ENCODE data around the gene RAD54L2.

The RAD54L2 gene

GRCh38 chr3:51581524-51581923 is 43.0 kb downstream of the RAD54L2 start:
- peak; percentile 24 for DNase-seq
- Histone ChIP-seq H3K4me3 (ENCODE audit: low read depth, low read length) (no peak overlapping the region), H3K36me3 (no peaks in the 10 kb centered on the region), H3K27me3 (no peaks in the 10 kb centered on the region), H3K9me3 (no peaks in the 10 kb centered on the region), H3K4me1 (no peaks in the 10 kb centered on the region)
- no peak for TF ChIP-seq CTCF (IDR thresholded peaks at IDR 0.05; ENCODE audit: low read depth, low read length)

GRCh38 chr3:51585197-51585596 is 46.7 kb downstream of the RAD54L2 start:
- Histone ChIP-seq H3K4me3 (ENCODE audit: low read depth, low read length) (no peak overlapping the region), H3K36me3 (no peaks in the 10 kb centered on the region), H3K4me1 (no peaks in the 10 kb centered on the region), H3K27me3 (no peaks in the 10 kb centered on the region), H3K9me3 (no peaks in the 10 kb centered on the region)
- peak; percentile 18 for DNase-seq
- no peak for TF ChIP-seq CTCF (IDR thresholded peaks at IDR 0.05; ENCODE audit: low read depth, low read length)

GRCh38 chr3:51585871-51586270 is 47.4 kb downstream of the RAD54L2 start:
- DNase-seq, result no peak
- no peak for TF ChIP-seq CTCF (IDR thresholded peaks at IDR 0.05; ENCODE audit: low read depth, low read length)

More at GRCh38 chr3:51585871-51586270, 47.4 kb downstream of the RAD54L2 start:
- Histone ChIP-seq H3K27me3 (no peaks in the 10 kb centered on the region), H3K4me1 (no peaks in the 10 kb centered on the region), H3K9me3 (no peaks in the 10 kb centered on the region), H3K4me3 (ENCODE audit: low read depth, low read length) (no peak overlapping the region), H3K36me3 (no peaks in the 10 kb centered on the region)

Data from BE2C (cell line).